HG02763 (cell line): Measurements from ENCODE around the gene GPSM1.
"Not testable (repeated sequence)": the region's sequence is repeated elsewhere in the genome, so short reads cannot be mapped to it uniquely, and the experiment has no call there.

Experiments used
- ATAC-seq: cut with Tn5 transposase; IDR thresholded peaks from one replicate; pipeline ENCODE4 v1.9.1; 2021; ENCODE audit warnings: mild to moderate bottlenecking, moderate library complexity; ENCODE audit not compliant: unreplicated experiment

Gene GPSM1

DNA sequence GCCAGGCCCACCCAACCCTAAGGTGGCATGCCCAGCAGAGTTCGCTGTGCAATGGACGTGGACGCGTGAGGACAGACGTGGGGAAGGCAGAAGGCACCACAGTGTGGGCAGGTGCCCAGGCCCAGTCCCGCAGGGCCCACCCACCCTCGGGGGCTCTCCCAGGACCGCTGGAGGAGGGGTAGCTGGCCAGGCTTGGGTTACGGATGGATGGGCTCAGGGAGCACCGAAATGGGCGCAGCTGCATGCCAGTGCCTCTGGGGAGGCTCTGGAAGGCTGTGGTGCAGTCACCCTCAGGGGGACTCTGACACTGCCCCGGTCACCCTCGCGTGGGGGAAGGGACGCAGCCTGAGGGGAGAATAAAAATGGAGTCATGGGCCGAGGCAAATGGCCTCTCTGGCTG, 9.6 kb upstream of the GPSM1 start:
- no peak for ATAC-seq

DNA sequence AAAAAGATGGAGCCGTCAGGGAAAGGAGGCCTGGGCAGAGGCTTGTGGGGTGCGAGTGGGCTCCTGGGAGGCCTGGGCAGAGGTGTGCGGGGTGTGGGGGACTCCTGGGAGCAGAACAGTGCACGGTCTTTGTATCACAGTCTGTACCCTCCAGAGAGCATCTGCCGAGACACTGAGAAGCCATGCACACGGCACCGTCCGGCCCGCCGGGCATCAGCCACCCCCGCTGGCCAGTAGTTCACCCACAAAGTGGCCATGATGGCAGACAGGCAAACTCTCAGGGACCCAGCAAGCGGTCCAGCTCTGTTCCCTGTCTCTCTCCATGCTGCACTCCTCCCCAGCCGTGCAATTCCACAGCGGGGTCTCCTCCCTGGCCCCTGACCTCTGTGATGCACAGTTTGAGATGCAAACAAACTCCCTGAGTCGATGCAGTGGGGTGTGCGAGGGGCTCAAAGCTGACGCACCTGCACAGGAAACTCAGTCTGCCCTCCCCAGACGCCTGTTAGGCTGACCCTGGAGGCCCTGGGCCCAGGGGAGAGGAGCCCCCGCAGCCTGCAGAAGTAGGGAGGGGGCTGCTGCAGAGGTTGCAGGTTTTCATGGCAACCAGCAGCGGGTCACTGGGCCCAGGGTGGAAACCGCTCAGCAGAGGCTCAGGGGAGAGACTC, 9.1 kb upstream of the GPSM1 start:
- ATAC-seq = no peak

- ATAC-seq = no peak
Measured at GRCh38 chr9:136318776-136319241, 8.5 kb upstream of the GPSM1 start.

DNA sequence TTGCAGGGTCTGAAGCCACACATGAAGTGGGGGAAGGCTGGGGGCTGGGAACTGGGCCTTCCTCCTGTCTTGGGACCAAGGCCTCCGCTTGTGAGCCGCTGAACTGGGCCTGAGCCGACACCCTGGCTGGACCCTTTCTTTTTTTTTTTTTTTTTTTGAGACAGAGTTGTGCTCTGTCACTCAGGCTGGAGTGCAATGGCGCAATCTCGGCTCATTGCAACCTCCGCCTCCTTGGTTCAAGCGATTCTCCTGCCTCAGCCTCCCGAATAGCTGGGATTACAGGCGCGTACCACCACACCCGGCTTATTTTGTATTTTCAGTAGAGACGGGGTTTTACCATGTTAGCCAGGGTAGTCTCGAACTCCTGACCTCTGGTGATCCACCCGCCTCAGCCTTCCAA, 8.1 kb upstream of the GPSM1 start:
- not testable (repeated sequence) for ATAC-seq

- not testable (repeated sequence) for ATAC-seq
Measured at GRCh38 chr9:136319955-136320354, 7.4 kb upstream of the GPSM1 start.

- ATAC-seq = not testable (repeated sequence)
Measured at GRCh38 chr9:136320972-136321371, 6.4 kb upstream of the GPSM1 start.

DNA sequence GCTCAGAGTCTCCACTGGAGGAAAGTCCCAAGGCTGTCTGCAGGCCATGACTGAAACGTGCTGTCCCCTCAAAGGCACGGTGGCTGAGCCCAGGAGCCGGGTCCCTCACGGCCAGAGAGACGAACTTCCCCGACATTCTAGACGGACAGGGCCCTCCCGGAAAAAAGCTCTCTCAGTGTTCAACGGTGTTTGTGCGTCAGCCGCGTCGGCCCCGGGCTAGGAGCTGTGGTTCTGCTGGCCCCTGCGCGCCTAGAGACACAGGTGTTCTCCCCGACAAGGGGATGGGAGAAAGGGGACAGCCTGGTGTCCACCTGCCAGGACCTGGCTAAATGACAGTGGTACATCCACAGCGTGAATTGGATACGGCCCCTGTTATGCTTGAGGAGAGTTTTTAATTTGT, 5.8 kb upstream of the GPSM1 start:
- ATAC-seq = no peak

DNA sequence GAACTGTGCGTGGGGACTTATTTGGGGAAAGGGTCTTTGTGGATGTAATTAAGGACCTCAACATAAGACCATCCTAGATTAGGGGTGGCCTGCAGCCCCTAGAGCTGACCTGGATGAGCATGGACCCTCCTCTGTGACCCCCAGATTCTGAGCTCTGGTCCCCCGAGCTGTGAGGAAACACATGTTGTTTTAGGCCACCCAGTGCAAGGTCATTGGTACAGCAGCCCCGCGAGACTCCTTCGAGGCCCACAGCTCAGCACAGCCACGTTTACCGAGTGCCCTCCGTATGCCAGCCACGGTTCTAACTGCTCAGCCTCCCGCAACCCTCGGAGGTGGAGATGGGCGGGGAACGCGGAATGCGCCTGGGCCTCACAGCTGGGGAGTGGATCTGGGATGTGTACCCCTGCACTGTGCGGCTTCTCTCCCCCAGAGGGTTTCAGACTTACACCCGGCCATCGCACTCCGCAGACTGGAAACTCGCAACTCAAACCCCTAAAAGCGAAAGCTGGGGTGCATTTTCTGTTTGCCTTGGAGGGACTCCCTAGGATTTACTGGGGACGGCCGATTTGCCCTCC, 4.5 kb upstream of the GPSM1 start:
- ATAC-seq = no peak

GRCh38 chr9:136323371-136323789, 4.0 kb upstream of the GPSM1 start:
- no peak for ATAC-seq

DNA sequence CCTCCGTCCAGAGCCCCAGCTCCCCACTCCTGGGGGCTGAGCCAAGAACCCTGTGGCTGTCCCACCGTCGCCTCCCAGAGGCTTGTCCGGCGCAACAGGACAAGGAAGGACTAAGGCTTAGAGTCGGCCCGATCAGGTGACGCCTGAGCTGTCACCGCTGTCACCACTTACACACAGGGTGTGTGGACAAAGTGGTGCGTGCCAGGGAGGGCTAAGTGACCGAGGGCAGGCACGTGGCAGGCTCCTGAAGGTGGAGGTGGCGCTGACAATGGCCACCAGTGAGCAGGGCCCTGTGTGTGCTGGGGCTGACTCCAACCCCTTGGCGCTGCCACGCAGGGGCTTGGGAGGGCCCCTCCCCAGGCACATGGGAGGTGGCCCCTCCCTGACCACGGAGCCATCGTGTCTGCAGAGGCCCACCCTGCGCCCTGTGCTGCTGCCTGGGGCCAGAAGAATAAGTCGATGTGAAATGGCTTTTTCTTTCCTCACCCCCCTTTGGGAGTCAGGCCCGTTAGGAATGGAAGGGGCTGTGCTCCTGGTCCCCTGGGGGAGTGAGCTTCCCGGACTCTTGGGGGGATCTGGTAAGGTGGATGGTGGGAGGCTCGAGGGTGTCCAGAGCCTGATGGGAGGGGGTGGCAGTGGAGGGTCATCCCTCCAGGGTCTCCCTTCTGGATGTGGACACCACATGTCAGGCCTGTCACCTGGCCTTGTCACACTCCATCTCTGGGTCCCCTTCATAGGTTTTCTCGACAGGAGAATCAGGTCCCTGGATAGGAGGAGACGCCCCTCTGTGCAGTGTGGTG, 2.6 kb upstream of the GPSM1 start:
- ATAC-seq = no peak

- ATAC-seq = no peak
Measured at GRCh38 chr9:136325358-136325757, 2.0 kb upstream of the GPSM1 start.

GRCh38 chr9:136326061-136326760, 1.1 kb upstream of the GPSM1 start:
- ATAC-seq = no peak

- no peak for ATAC-seq
Measured at GRCh38 chr9:136326761-136327303, 507 bp upstream of the GPSM1 start.

- ATAC-seq = no peak
Measured at GRCh38 chr9:136328011-136328621, 777 bp downstream of the GPSM1 start.

DNA sequence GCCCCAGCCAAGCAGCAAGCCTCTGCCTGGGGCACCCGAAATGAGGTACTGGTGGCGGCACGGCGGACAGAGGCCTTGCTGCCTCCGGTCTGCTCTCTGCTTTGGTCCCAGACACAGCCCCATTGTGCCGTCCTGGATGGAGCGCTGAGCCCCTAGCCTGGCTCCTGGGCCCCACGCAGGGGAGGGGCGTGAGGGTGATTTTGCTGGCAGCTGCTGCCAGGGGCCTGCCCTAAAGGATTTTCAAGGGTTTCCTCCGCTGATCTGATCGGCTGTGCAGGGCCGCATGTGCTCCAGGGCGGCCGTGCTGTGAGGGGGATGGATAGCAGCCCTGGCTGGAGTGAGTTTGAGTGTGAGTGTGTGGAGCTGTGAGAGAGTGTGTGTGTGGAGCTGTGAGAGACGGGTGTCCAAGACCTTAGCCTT, 1.3 kb downstream of the GPSM1 start:
- ATAC-seq = no peak

DNA sequence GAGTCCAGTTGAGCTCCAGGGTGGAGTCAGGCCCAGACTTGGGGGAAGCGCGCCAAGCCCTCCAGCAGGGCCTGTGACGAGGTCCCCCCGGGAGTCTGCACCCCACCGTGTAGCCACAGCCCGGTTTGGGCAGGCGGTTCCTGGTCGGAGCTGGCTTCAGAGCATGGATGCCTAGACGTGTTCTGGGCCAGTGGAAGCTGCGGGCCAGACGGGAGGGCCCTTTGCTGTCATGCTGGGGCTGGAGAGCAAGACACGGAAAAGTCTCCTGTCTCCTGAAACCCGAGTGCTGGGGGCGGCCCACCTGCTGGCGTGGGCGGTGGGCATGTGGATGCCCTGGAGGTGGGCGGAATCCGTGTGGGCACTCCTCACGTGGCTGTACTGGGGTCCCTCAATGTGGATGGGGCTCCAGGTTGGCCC, 1.9 kb downstream of the GPSM1 start:
- no peak for ATAC-seq

- no peak for ATAC-seq
Measured at GRCh38 chr9:136329636-136330405, 2.5 kb downstream of the GPSM1 start.

DNA sequence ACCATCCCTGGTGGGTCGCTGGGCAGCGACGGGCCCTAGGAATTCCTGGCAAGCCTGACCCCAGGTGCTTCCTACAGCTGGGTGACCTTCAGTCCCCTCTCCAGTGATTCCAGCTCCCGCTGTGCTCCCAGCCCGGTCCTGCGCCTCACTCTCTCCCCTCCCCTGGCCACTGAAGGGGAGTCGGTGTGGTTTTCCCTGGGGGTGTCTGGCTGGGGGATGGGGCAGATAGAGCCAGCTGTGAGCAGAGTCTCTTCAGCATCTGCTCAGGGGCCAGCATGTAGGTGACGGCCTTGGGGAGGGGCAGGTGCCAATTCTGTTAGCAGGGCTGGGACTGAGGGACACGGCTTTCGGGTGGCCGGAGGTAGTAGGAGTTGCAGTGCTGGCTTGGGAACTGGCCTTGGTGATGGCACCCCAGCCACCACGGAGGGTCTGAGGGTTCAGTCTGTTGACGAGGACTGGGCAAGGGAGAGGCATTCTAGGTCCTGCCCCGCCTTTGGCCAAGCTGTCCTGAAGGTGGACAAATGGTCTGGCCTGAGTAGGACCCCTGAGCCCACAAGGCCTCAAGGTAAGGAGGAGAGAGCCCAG, 3.2 kb downstream of the GPSM1 start:
- ATAC-seq = no peak

GRCh38 chr9:136331030-136331429, 3.7 kb downstream of the GPSM1 start:
- ATAC-seq = no peak
